Measurements from ENCODE around the gene RBM43.
"Not testable (repeated sequence)": the region's sequence is repeated elsewhere in the genome, so short reads cannot be mapped to it uniquely, and the experiment has no call there.

The RBM43 gene

DNA sequence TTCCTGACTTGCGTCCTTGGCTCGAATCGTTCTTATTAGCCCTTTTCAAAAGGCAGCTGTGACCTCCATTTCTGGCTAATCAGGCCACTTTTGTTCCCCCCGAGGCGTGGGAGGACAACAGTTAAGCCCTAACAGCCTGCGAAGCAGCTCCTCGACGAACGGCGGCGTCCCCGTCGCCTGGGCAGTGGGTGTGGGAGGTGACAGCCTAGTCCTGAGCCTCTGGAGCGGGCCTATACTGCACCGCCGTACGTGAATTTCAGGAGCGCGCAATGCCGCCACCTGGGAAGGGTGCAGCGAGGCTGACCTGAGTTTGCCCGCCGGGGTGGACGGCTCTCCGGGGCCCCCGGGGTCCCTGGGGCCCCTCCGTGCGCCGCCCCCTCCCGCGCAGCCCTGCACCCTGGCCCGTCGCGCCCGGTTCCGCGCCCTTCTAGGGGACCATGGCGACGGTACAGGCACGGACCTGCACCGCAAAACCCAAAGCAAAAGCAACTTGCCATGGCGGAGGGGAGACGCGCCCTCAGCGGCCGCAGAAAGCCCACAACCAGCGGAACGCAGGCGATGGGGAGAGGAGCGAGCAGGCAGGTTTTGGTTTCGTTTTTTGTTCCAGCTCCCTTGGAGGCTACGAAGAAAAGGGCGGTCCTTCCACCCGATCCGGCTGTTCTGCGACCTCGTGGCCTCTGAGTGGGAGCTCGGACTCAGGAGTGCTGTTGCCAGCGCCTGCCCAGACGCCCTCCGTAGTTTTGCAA lies at the start of gene RBM43:
TSS of gene RBM43 (minus strand) at position 633 of the 746 bp plus-strand sequence. CDS start at position 497, 136 bp downstream.
- DNase-seq: peak; percentile 75

DNA sequence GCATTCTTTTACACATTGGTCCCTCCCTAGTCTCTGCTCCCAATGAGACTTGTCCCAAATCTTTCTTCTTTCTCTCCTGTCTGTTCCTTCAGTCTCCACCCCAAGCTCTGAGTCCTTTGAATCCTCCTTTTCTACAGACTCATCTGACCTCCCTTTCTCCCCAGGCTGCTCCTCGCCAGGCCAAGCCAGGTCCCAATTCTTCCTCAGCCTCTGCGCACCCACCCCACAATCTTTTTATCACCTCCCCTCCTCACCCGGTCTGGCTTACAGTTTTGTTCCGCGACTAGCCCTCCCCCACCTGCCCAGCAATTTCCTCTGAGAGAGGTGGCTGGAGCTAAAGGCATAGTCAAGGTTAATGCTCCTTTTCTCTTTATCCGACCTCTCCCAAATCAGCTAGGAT lies 48.6 kb upstream of the RBM43 start:
- not testable (repeated sequence) for DNase-seq

DNA sequence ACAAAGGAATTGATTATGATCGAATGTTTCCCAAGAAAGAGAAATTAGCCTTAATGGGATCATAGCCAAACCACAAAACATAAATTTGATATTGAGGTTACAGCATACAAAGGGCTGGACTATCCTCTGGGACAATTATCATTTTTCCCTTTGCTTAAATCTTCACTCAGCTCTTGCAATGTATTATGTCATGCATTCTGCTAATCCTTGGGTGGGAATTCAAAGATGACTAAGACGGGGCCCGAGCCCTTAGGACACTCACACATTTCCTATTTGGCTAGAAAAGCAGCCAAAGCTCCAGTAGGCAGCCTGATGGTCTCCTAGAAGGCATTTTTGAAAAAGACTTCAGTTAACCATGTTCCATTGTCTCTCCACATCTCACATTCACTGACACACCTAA lies 45.0 kb upstream of the RBM43 start:
- DNase-seq: no peak

DNA sequence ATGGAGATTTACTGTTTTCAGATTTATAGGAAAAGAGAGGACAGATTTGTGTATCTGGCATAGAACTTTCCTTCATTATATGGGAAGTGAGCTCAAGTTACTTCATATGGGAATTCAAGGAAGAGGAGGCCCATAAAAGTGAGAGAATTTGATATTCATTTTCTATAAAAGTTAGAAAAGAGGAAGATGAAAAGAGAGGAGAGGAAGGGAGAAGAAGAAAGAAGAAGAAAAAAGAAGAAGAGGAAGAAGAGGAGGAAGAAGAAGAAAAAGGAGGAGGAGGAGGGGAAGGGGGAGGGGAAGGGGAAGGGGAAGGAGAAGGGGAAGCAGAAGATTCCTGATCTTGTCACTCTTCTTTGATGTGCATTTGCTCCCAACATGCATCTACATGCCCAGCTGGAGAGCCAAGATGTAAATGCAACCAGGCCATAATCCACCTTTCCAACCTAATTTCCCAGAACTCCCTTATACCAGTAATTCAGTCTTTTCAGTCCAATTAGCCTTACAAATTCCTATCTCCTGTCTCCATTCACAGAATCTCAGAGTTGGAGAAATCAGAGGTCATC lies 43.5 kb upstream of the RBM43 start:
- no peak for DNase-seq

DNA sequence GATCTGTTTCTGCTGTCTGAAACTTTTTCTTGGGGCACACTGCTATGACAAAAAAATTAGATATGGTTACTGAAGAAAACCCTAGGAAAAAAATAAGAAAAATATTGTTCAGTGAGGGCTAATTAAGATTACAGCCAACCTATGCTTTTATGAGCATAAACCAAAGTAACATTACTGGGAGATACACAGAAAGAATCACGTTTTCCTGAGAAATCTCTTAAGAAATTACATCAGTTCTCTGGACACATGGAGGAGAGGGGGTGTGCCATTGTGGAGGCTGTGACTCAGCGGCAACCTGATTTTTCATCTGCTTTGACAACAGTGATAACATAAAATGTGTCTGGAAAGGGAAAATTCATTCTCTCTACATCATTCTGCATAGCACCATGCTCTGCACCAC lies 41.2 kb upstream of the RBM43 start:
- no peak for DNase-seq

DNA sequence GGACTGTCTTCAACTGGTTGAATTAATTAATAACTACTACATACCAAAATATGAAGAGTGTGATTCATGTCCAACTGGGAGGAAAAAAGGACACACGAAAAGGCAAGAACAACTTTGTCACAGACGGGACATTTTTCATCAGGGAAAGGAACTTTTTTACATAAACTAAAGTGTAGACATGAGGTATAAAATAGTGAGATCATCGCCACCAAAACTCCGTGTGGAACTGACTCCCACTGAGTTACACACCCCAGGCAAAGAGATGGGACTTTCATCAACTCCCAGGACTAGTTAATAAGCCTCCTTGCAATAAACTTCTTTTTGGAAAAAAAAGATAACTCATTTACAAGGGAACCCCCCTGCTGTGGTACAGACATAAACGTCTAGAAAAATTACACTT lies 40.7 kb upstream of the RBM43 start:
- DNase-seq: no peak

DNA sequence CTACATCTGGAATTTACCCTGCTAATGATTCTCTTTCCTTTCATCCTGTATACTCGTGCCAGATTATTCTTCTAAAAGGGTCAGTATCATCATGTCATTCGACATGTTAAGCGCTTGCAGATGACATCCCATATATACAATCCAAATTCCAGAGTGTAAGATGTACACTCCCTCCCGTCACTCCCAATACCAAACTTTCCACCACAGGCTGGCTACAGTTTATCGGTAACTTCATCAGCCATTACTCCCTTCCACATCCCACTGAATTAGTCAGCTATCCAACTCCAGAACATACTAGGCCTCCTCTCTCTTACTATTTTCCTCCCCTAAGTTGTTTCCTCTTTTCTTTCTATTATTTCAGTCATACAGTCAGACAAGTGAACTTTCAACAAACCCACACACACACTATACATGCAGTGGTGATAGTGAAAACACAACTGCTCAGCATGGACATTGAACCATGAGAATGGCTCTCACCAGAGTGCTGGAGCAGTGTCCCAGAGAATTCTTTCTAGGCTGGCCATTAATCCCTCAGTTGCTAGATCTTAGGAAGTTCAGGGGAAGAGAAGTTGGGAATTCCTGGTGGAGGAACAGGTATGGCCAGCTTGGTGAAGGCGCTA lies 38.4 kb upstream of the RBM43 start:
- DNase-seq: no peak

DNA sequence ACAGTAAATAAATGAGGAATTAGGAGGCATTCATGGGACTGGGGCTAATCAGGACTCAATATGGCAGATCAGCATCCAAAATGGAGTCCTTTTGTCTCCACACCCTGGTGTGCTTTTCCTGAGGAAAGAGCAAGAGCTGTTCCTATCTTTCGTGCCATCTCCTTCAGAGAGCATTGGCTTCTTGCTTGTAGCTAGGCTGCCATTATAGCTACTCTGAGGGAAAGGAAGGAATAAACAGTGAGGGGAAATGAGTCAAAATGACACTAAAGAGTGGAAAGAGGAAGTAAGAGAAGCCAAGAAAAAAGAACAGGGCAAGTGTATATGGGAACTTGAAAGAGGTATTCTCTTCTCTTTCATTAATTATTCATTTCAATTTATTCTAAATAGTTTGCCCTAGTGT lies 36.2 kb upstream of the RBM43 start:
- no peak for DNase-seq

DNA sequence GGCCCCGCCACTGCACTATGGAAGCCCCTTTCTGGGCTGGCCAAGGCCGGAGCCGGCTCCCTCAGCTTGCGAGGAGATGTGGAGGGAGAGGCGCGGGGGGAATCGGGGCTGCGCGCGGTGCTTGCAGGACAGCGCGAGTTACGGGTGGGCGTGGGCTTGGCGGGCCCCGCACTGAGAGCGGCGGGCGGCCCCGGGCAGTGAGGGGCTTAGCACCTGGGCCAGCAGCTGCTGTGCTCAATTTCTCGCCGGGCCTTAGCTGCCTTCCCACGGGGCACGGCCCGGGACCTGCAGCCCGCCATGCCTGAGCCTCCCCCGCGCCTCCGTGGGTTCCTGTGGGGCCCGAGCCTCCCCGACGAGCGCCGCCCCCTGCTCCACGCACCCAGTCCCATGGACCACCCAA lies 34.3 kb upstream of the RBM43 start:
- not testable (repeated sequence) for DNase-seq

DNA sequence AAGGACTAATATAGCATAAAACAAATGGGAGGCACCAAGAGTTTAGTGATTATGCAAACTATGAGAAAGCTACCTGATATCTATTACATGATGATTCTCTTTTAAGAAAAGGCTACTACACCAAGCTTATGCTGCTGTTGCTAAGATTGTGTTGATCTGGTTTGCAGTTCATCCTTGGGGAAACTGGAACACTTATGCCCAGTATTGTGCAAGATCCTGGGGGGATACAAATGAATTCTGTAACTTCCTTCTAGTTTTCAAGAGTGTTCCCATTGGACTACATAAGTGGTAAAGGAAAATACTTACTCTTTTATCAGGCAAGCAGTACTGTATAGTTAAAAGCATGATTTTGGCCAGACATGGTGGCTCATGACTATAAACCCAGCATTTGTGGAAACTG lies 30.9 kb upstream of the RBM43 start:
- DNase-seq: no peak

DNA sequence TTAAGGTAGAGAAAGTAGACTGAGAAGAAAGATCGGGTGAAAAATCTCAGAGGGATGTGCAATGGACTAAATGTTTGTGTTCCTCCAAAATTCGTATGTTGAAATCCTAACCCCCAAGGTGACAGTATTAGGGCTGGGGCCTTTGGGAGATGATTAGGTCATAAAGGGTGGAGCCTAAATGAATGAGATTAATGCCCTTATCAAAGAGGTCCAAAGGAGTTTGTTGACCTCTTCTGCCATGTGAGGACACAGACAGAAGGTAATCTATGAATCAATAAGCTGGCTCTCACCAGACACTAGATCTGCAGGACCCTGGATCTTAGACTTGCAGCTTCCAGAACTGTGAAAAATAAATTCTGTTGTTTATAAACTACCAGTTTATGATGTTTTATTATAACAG lies 30.5 kb upstream of the RBM43 start:
- no peak for DNase-seq

DNA sequence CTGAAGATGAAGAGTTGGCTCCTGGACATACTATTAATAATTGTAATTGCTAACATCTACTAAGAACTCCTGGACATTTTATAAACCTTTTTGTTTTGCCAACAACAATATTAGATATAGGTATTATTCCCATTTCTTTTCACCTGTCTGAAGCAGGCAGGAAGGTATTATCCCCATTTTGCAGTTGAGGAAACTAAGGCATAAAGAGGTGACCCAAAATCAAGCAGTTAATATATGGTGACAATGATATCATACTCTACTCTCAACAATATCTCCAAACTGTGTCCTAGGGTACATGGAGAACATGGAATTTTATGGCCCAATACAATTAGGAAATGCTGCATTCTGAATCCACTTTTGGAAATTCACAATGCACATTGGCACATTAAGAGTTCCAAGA lies 29.6 kb upstream of the RBM43 start:
- no peak for DNase-seq

DNA sequence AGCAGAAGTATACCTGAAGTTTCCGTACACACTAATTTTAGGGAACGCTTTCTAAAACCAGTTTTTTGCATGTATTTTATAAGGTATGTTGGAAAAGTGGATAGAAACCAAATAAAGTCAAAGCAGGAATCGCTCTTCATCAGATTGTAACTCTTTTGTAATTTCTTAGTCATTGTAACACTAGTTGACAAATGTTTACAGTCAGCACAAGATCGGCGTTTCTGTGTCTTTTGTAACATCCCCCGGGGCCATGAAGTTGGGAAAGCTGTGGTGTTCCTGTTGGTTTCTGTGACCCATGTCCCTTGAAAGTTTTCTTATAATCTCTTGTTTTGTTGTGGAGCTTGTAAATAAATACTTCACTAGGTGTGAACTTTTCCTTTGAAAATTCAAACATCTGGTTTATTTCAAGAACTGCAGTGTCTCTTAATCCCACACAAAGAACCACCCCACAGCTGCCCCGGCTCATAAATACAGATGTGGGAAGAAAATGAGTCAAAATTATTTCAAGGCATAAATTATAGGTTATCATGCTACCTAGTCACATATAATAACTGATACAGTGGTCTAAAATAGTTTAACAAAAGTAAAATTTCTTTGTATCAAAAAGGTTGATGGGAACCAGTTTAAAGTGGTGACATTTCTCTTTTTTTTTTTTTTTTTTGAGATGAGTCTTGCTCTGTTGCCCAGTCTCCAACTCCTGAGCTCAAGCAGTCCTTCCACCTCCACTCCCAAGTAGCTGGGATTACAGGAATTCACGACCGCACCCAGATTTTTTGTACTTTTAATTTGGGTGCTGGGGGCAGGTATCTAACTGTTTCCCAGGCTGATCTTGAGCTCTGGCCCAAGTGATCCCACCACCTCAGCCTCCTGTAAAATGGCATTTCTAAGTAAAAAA lies 28.6 kb upstream of the RBM43 start:
- no peak for DNase-seq

DNA sequence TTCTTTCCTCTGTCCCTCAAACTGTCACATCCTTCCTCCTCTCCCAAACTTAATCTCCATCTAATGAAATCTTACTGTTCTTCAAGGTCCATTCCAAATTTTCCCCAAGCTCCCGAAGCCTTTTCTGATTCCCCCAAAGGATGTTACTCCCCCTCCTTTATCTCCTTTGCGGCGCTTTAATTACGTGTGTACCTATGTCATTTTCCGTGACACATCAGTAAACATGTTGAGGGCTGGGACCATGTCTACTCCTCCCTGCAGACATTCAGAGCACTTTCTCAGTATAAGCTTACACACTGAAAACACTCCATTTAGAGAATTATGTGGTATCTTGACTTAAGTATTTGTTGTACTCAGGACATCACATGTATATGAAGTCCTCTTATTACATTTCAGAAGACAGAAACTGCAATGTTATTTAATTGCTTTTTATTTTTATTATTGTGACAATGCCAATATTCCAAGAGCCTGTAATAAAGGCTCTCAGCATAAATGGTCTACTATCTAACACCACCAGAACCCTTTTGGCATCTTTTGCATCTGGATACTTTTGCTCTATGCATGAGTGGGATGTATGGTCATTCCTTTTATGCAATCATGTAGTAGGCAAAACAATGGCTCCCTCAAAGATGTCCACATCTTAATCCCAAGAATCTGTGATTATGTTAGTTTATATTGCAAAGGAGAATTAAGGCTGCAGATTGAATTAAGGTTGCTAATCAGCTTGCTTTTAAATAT lies 26.0 kb upstream of the RBM43 start:
- no peak for DNase-seq

DNA sequence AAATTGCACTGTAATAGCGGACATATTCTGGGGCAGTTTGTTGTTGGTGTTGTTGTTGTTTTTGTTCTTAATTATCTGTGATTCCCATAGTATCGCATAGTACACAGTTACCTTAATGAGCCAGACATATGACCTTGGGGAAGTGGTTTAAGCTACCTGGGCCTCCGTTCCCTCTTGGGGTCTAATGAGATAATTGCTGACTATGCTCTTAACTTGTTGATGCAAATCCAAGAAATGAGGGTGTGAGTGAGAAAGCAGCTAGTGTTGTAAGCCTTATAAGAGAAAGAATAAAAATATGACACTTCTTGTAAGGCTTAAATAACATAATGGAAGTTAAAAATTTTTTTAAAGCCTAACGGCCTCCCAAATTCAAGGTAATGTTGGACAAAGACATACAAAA lies 20.7 kb upstream of the RBM43 start:
- DNase-seq: no peak

DNA sequence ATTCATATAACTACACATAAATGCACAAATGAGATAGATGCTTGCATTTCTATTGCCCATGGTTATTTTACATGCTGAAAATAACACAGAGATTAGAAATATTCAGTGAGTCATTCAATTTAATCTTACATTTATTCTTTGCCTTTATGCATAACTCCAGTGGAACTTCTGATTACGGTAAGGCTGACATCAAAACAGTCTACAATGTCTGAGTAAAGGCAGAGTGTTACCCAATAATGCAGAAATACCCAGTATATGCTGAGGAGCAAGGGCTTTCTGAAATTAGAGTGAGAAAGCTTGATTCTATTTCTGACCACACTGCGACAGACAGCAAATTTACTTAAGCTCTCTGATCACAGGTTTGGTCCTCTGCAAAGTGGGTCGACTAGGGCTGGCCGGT lies 18.6 kb upstream of the RBM43 start:
- no peak for DNase-seq

DNA sequence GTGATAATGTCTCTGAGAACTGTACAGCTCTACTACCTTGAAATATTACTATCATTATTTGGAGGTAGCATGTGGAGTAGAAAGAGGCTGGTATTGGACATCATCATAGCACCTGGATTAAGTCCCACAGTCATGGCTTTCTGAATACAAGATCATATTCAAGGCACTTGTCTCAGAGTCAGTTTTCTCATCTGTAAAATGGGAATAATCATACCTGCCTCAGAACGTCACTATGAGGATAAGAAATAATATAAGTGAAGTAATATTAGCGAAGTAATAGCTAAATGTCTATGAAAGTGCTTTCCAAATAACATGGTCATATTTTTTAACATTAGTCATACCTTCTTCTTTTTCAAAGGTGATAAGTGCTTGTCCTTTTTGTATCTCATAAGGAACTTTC lies 16.8 kb upstream of the RBM43 start:
- DNase-seq: no peak

DNA sequence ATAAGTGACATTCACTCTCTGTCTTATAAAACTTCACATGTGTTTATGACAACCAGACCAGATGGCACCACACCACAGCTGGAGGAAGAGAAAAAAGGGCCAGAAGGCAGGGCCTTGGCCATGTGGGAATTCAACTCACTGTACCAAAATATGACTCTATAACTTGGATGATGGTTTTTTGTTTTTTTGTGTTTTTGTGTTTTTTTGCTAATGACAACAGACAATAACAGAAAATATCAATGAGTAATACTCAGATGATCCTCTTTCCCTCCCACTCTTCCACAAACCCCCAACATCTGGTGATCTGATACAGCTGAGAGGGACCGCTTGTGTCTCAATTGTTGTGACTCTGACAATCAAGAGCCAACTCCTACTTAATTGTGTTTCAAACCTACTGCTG lies 15.4 kb upstream of the RBM43 start:
- no peak for DNase-seq

DNA sequence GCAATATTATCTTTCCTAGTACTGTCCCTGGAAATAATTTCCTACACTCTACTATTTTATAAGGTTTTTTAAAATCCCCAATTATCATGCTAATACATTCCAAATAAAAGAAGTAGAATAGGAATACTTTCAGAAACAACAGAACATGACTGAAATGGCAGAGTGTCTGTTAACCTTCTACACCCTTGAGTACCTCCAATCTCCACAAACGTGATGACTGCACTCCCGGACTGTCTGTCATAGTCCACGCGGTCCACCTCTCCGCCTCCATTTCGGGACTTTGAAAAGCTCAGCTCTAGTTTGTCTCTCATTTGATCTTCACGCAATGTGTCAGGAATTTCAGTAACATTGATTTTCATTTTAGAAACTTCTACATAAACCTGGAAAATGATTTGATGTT lies 13.6 kb upstream of the RBM43 start:
- no peak for DNase-seq

DNA sequence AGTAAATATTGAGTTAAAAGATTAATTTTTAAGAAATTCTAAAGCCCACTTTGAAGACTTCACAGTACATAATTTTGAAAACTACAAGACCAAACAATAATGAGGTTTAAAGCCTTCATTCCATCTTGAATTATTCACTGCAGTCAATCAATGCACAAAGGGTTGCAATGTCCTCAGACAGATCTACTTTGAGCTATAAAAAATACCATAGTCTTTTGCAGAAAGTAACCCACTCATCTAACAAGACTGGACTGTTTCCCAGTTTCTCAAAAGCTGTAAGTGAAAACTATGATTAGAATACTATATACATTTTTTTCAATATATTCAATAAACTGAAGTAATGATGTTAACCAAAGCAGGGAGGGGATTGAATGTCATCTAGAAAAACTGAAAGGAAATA lies 10.2 kb upstream of the RBM43 start:
- no peak for DNase-seq

DNA sequence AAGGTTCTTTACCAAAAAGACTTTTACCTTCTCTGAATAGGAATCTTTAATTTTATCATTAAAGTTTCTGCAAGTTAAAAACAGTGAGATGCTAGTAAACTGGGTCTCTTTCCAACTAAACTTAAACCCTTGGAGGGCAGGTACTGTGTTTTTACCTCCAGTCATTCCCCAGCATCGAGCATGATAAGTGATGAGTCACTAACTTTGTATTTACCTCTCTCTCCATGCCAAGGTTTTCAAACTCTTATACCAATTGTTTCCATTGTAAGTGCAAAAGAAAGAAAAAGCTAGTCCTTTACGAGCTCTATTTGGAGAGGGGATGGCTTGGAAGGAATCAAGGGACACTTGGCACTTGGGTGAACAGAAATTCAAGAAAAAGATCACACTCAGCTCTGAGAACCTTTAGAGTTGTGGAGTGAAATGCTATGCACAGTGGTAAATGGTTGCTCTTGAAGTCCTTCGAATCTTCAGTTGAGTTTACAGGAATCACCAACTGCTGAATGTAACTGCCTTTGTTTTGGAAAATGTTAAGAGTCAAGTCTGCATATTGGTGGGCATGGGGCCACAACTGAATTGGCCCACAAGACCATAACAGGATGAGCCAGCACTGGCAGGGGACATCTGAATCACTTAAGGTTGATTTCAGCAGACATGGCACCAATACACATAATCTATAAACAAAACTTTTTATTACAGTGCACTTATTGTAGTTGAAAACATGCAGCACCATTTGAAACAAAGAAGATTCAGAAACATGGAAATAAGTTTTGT lies 8.3 kb upstream of the RBM43 start:
- DNase-seq: no peak

DNA sequence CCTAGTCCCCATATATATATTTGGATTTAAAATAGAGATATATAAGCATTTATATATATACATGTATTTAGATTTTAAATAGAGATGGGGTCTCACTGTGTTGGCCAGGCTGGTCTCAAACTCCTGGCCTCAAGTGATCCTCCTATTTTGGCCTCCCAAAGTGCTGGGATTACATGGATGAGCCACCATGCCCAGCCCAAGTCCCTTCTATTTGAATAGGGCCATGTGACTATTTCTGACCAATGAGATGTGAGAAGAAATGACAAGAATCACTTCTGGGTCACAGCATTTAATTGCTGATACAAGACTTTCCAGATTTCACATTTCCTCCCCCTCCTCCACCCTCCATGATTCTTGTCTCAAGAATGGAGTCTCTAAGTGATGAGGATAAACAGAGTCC lies 6.4 kb upstream of the RBM43 start:
- DNase-seq: no peak
